PC-9 (cell line): Measurements from ENCODE around the gene LRRC4C. TPM values are rescaled to one million over a fixed set of nuclear protein-coding genes. Genes with fewer than 3 reads are reported as not detected.

Experiments used
- BruUV-seq: library from RNA; stranded (reverse); fragments of 400-500 nt; replicated peaks from 2 replicates; lab custom pipeline; 2021; lab: Mats Ljungman, UMichigan
- CTCF ChIA-PET: fragments of 300-600 bp; sonication (Branson Sonifier 250); formaldehyde crosslinking; loops from one replicate; lab custom pipeline; 2022; ENCODE audit warnings: antibody characterized with exemption; lab: Charles Lee
- POLR2A ChIA-PET: fragments of 300-600 bp; sonication (Branson Sonifier 250); formaldehyde crosslinking; loops from one replicate; lab custom pipeline; 2022; ENCODE audit warnings: antibody characterized with exemption; ENCODE audit not compliant: unreplicated experiment; lab: Charles Lee
- DNase-seq, 2 experiments: peaks; one replicate each; pipeline versions ENCODE4 v3.0.0 to v3.0.0-alpha.2; 2015 to 2022; ENCODE audit warnings: mixed read lengths in 1 of 2
- H2AFZ ChIP-seq: fragments of 200-600 bp; sonication (generic); 2 replicates; pipeline ENCODE4 v1.8.1; 2017; ENCODE audit warnings: antibody characterized with exemption
- H3F3A ChIP-seq: fragments of 200-600 bp; sonication (generic); 2 replicates; pipeline ENCODE4 v1.8.1; 2017; ENCODE audit warnings: antibody characterized with exemption, mild to moderate bottlenecking, low read depth; ENCODE audit not compliant: insufficient read depth
- H3K27ac ChIP-seq: fragments of 200-600 bp; sonication (generic); 2 replicates; pipeline ENCODE4 v1.6.1; 2016; ENCODE audit warnings: mixed run types
- H3K27me3 ChIP-seq: fragments of 200-600 bp; sonication (generic); 2 replicates; pipeline ENCODE4 v1.6.1; 2016; ENCODE audit warnings: low read depth, mixed run types; ENCODE audit not compliant: insufficient read depth
- H3K36me3 ChIP-seq: fragments of 200-600 bp; sonication (generic); 2 replicates; pipeline ENCODE4 v1.6.1; 2016; ENCODE audit warnings: low read depth, mixed run types
- H3K4me1 ChIP-seq: fragments of 200-600 bp; sonication (generic); replicated peaks from 2 replicates; pipeline ENCODE4 v1.6.1; 2016; ENCODE audit warnings: mixed run types; ENCODE audit not compliant: insufficient read depth
- H3K4me2 ChIP-seq: fragments of 200-600 bp; sonication (generic); 2 replicates; pipeline ENCODE4 v1.6.1; 2017; ENCODE audit warnings: mixed run types
- H3K4me3 ChIP-seq: fragments of 200-600 bp; sonication (generic); 2 replicates; pipeline ENCODE4 v1.6.1; 2016; ENCODE audit warnings: mixed run types
- H3K79me2 ChIP-seq: fragments of 200-600 bp; sonication (generic); 2 replicates; pipeline ENCODE4 v1.6.1; 2017; ENCODE audit warnings: low read depth, mixed run types
- H3K9me2 ChIP-seq: fragments of 200-600 bp; sonication (generic); 2 replicates; pipeline ENCODE4 v1.8.1; 2017; ENCODE audit warnings: mild to moderate bottlenecking; ENCODE audit not compliant: insufficient read depth
- H3K9me3 ChIP-seq: fragments of 200-600 bp; sonication (generic); 2 replicates; pipeline ENCODE4 v1.8.1; 2016; ENCODE audit warnings: low read depth; ENCODE audit not compliant: insufficient read depth
- H4K20me1 ChIP-seq: fragments of 200-600 bp; sonication (generic); 2 replicates; pipeline ENCODE4 v1.8.1; 2017; ENCODE audit not compliant: insufficient read depth
- EZH2 ChIP-seq: fragments of 200-600 bp; sonication (generic); IDR thresholded peaks from 2 replicates; pipeline ENCODE4 v1.8.0; 2017; ENCODE audit warnings: antibody characterized with exemption, low read depth
- intact Hi-C: fragments of 100-400 bp; cut with micrococcal nuclease; formaldehyde crosslinking; loops from one replicate; pipeline ENCODE4 v1.10.0; 2022; ENCODE audit not compliant: unreplicated experiment
- total RNA-seq: library from RNA; stranded (reverse); gene quantifications from 2 replicates; pipeline ENCODE4 v1.2.3, GENCODE V29; 2021
- TF ChIP-seq, protein P1 (sequence below): fragments of 200-600 bp; sonication (generic); conservative IDR thresholded peaks from 2 replicates; pipeline ENCODE4 v1.6.1; 2017; ENCODE audit warnings: mixed run types, antibody characterized with exemption, mild to moderate bottlenecking, moderate library complexity

The LRRC4C gene
- total RNA-seq, 1 experiment from 2014 or later = not detected

DNA sequence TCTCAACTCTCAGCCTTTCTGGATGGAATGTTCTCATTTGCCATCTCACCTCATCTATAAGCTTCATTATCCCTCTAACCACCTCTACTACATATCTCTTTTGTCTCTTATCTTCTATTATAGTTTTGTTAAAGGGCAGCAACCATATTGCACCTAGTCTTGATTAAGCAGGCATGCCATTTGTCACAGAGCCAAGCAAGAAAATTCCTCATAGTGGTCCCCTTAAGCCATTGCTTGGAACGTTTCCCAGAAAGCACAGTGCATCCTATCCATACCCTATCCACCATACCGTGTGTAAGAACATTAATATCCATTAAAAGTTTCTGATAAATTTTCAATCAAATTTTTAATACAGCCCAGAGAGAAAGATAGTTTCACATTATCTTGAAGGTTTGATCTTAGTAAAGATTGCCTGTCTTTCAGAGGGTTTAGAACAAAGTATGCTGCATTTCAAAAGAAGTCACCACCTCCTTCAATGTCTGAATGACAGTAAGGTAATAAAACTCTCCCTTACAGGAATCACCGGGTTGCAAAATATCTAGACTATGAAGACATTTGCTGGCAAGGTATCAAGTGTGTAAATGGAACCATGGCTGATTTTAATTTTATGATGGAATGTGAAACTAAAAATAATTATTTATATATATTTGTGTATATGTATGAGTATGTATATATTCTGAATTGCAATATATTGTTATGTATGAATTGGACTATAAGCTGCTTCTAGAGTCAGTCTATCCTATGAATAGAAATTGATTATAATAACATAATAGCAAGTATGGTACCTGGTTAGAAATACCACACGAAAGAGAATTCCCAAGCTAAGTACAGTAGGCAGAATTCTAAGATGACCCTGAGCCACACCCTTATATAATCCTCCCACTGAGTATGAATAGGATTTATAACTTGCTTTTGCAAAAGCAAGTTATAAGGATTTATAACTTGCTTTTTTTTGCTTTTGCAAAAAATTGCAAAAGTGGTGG, 1296.3 kb downstream of the LRRC4C start:
- Histone ChIP-seq H3K36me3 (no peaks in the 10 kb centered on the region), H4K20me1 (no peaks in the 10 kb centered on the region), H3K4me3 (no peak overlapping the region), H3K79me2 (no peaks in the 10 kb centered on the region), H3K27ac (no peak overlapping the region), H3K9me2 (no peaks in the 10 kb centered on the region), H3K4me1 (no peaks in the 10 kb centered on the region), H3K4me2 (no peak overlapping the region), H2AFZ (no peak overlapping the region), H3K9me3 (no peaks in the 10 kb centered on the region), H3K27me3 (no peaks in the 10 kb centered on the region; the same call in 1 of the 2 replicates), H3F3A (no peaks in the 10 kb centered on the region)
- no peak for DNase-seq
- POLR2A ChIA-PET = no interaction called here
- CTCF ChIA-PET = no interaction called here
- BruUV-seq = no TSS peak
- intact Hi-C loops = no loop called here
- TF ChIP-seq, protein P1, sequence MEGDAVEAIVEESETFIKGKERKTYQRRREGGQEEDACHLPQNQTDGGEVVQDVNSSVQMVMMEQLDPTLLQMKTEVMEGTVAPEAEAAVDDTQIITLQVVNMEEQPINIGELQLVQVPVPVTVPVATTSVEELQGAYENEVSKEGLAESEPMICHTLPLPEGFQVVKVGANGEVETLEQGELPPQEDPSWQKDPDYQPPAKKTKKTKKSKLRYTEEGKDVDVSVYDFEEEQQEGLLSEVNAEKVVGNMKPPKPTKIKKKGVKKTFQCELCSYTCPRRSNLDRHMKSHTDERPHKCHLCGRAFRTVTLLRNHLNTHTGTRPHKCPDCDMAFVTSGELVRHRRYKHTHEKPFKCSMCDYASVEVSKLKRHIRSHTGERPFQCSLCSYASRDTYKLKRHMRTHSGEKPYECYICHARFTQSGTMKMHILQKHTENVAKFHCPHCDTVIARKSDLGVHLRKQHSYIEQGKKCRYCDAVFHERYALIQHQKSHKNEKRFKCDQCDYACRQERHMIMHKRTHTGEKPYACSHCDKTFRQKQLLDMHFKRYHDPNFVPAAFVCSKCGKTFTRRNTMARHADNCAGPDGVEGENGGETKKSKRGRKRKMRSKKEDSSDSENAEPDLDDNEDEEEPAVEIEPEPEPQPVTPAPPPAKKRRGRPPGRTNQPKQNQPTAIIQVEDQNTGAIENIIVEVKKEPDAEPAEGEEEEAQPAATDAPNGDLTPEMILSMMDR = no peak
- TF ChIP-seq EZH2 = no peak

DNA sequence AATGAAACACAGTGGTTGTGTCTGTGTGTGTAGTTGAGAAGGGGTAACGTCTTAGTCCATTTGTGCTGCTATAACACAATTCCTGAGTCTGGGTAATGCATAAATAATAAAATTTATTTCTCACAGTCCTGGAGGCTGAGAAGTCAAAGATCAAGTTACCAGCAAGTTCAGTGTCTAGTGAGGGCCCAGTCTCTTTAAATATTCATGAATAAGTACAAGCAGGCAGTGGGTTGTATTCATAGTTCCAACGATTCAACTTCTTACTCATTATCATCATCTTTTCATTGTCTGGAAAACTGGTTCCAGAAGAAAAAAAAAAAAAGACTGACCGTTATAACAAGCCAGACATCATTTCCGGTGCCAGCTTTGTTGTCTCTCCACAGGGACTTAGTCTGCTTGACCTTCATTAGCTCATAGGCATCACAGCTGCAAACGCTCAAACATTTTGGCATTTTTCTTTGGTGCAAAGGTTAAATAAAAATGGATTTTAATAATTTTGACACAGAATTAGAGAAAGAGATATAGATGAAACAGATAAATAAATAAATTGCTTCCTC, 1297.5 kb downstream of the LRRC4C start:
- TF ChIP-seq EZH2 = no peak
- TF ChIP-seq, protein P1 = no peak
- Histone ChIP-seq H3K27ac (no peak overlapping the region), H3F3A (no peaks in the 10 kb centered on the region), H3K9me2 (no peaks in the 10 kb centered on the region), H3K27me3 (no peaks in the 10 kb centered on the region; the same call in 1 of the 2 replicates), H3K36me3 (no peaks in the 10 kb centered on the region), H3K4me1 (no peaks in the 10 kb centered on the region), H3K79me2 (no peaks in the 10 kb centered on the region), H3K9me3 (no peaks in the 10 kb centered on the region), H3K4me2 (no peak overlapping the region), H4K20me1 (no peaks in the 10 kb centered on the region), H2AFZ (no peak overlapping the region), H3K4me3 (no peak overlapping the region)
- ChIA-PET CTCF (no interaction called here), POLR2A (no interaction called here)
- intact Hi-C loops = no loop called here
- no peak for DNase-seq
- no TSS peak for BruUV-seq

DNA sequence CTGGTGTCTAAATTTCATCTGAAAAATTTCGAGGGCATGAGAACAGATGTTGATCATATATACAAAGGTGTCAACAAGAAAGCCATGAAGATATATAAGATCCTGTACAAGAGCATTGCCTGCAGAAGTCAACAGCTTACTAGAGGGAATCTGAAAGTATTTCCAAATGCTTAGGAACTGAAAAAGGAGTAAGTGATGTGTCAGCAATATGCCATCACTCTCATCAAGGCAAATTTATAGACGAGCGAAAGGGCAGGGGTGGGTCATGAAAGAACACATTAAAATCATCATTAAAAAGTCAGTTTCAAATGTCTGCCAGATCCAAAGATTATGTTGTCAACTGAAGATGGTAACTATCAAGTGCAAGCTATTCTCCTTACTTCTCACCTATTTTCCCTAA, 1299.0 kb downstream of the LRRC4C start:
- Histone ChIP-seq H3K36me3 (no peaks in the 10 kb centered on the region), H3K4me1 (no peaks in the 10 kb centered on the region), H3K4me2 (no peak overlapping the region), H3K4me3 (no peak overlapping the region), H3F3A (no peaks in the 10 kb centered on the region), H3K27ac (no peak overlapping the region), H4K20me1 (no peaks in the 10 kb centered on the region), H3K9me3 (no peaks in the 10 kb centered on the region), H3K27me3 (no peaks in the 10 kb centered on the region; the same call in 1 of the 2 replicates), H3K9me2 (no peaks in the 10 kb centered on the region), H3K79me2 (no peaks in the 10 kb centered on the region), H2AFZ (no peak overlapping the region)
- no peak for TF ChIP-seq EZH2
- TF ChIP-seq, protein P1 = no peak
- ChIA-PET POLR2A (no interaction called here), CTCF (no interaction called here)
- BruUV-seq = no TSS peak
- DNase-seq = no peak
- intact Hi-C loops = no loop called here
